Measurements from ENCODE around the gene MKI67. TPM values are rescaled to one million over a fixed set of nuclear protein-coding genes. Genes with fewer than 3 reads are reported as not detected.

The MKI67 gene
- total and polyA plus RNA-seq, 2 of the 13 experiments (the other 11 are each of a cell fraction or from before 2014, with no cell fraction given) = 6.7 to 22.9 TPM

DNA sequence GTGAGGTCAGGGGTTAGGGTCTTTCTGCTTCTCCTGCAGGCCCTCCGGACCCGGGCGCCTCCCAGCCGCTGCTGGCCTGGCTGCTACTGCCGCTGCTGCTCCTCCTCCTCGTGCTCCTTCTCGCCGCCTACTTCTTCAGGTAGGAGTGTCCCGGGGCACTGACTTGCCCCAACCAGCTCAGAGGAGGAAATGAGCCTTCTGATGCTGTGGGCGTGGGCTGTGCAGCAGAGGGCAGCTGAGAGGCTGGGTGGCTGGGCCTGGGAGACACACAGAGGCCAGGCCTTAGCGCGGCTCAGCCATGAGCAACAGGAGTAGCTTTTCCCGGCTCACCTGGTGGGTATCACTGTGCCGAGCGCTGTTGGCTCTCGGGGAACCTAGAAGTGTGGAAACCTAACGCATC lies 78.9 kb downstream of the MKI67 start:
- no peaks in the 10 kb centered on the region for H3K36me3 ChIP-seq (replicated peaks in 1 of 2; ENCODE audit: control insufficient read depth in 1 of 2, insufficient read depth in 2 of 2, low read length in 2 of 2)
- H3K4me1 ChIP-seq (ENCODE audit: insufficient read depth, low read length) = peaks cover 13% of the 10 kb centered on the region
- no peak overlapping the region for H3K9ac ChIP-seq (ENCODE audit: insufficient read depth, low read depth, low read length)
- FAIRE-seq (no peak), ATAC-seq (peak; percentile 65), DNase-seq (ENCODE audit: low spot score) (no peak)
- no TSS peak for BruUV-seq (replicated peaks)
- H3K4me2 ChIP-seq (ENCODE audit: low read depth, low read length) = no peak overlapping the region
- intact Hi-C loops (cut with micrococcal nuclease; ENCODE audit: unreplicated experiment) (no loop called here), in situ Hi-C loops (cut with HindIII; ENCODE audit: extremely low pct_ligation_motif_present, low pct_unique_long_range_greater_than_20kb) (no loop called here)
- H3K79me2 ChIP-seq (ENCODE audit: insufficient read depth, low read length) = no peaks in the 10 kb centered on the region
- TF ChIP-seq MEIS2 (CRISPR knock-in tag; IDR thresholded peaks at IDR 0.05) (no peak), SNAPC2 (CRISPR knock-in tag; IDR thresholded peaks at IDR 0.05) (no peak), KLF9 (CRISPR knock-in tag; IDR thresholded peaks at IDR 0.05; ENCODE audit: low read depth) (no peak)
- TF ChIP-seq, protein P1, sequence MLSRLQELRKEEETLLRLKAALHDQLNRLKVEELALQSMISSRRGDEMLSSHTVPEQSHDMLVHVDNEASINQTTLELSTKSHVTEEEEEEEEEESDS (CRISPR knock-in tag; IDR thresholded peaks at IDR 0.05; ENCODE audit: borderline replicate concordance) = no peak
- H3K27me3 ChIP-seq (ENCODE audit: control insufficient read depth in 1 of 2, insufficient read depth in 2 of 2, low read length in 2 of 2) = peaks cover 6 to 50% of the 10 kb centered on the region in 2 experiments; a peak in 4 of 5 replicates
- no peak overlapping the region for H2AFZ ChIP-seq (ENCODE audit: low read length)
- H3K27ac ChIP-seq (ENCODE audit: extremely low read length, insufficient read depth, low read length) = no peak overlapping the region
- H4K20me1 ChIP-seq (ENCODE audit: insufficient read depth, low read length) = no peaks in the 10 kb centered on the region
- 20% methylated on average over 5 of the region's 17 CpGs for WGBS (ENCODE audit: low lambda C conversion rate)
- no peaks in the 10 kb centered on the region for H3K9me3 ChIP-seq (ENCODE audit: low read length)
- H3K4me3 ChIP-seq (replicated peaks in 1 of 3; ENCODE audit: insufficient read depth in 1 of 3, low read depth in 2 of 3, low read length in 3 of 3) = no peak overlapping the region
- CTCF ChIA-PET (ENCODE audit: low intra/inter-chr PET ratio, low total read pairs) = no interaction called here
- POLR2A ChIA-PET = no interaction called here

GRCh38 chr10:128046953-128047290 lies 79.3 kb downstream of the MKI67 start:
- in situ Hi-C loops (cut with HindIII; ENCODE audit: extremely low pct_ligation_motif_present, low pct_unique_long_range_greater_than_20kb) = no loop called here
- Histone ChIP-seq H2AFZ (ENCODE audit: low read length) (no peak overlapping the region), H3K4me1 (ENCODE audit: insufficient read depth, low read length) (peaks cover 13% of the 10 kb centered on the region), H3K4me3 (replicated peaks in 1 of 3; ENCODE audit: insufficient read depth in 1 of 3, low read depth in 2 of 3, low read length in 3 of 3) (no peak overlapping the region), H3K27me3 (ENCODE audit: control insufficient read depth in 1 of 2, insufficient read depth in 2 of 2, low read length in 2 of 2) (peaks cover 6 to 52% of the 10 kb centered on the region in 2 experiments; a peak in 4 of 5 replicates), H3K79me2 (ENCODE audit: insufficient read depth, low read length) (no peaks in the 10 kb centered on the region), H3K9me3 (ENCODE audit: low read length) (no peaks in the 10 kb centered on the region), H3K4me2 (ENCODE audit: low read depth, low read length) (no peak overlapping the region), H3K27ac (ENCODE audit: extremely low read length, insufficient read depth, low read length) (no peak overlapping the region), H3K9ac (ENCODE audit: insufficient read depth, low read depth, low read length) (no peak overlapping the region), H4K20me1 (ENCODE audit: insufficient read depth, low read length) (no peaks in the 10 kb centered on the region), H3K36me3 (replicated peaks in 1 of 2; ENCODE audit: control insufficient read depth in 1 of 2, insufficient read depth in 2 of 2, low read length in 2 of 2) (no peaks in the 10 kb centered on the region)
- no peak; the same call in 2 of the 3 replicates for ATAC-seq
- FAIRE-seq = no peak
- intact Hi-C loops (cut with micrococcal nuclease; ENCODE audit: unreplicated experiment) = no loop called here
- 67% methylated on average over 6 of the region's 10 CpGs for WGBS (ENCODE audit: low lambda C conversion rate)
- no TSS peak for BruUV-seq (replicated peaks)
- DNase-seq (ENCODE audit: low spot score) = no peak
- ChIA-PET POLR2A (no interaction called here), CTCF (ENCODE audit: low intra/inter-chr PET ratio, low total read pairs) (no interaction called here)
- TF ChIP-seq ZNF605 (CRISPR knock-in tag; IDR thresholded peaks at IDR 0.05) = no peak
- TF ChIP-seq, protein P2, sequence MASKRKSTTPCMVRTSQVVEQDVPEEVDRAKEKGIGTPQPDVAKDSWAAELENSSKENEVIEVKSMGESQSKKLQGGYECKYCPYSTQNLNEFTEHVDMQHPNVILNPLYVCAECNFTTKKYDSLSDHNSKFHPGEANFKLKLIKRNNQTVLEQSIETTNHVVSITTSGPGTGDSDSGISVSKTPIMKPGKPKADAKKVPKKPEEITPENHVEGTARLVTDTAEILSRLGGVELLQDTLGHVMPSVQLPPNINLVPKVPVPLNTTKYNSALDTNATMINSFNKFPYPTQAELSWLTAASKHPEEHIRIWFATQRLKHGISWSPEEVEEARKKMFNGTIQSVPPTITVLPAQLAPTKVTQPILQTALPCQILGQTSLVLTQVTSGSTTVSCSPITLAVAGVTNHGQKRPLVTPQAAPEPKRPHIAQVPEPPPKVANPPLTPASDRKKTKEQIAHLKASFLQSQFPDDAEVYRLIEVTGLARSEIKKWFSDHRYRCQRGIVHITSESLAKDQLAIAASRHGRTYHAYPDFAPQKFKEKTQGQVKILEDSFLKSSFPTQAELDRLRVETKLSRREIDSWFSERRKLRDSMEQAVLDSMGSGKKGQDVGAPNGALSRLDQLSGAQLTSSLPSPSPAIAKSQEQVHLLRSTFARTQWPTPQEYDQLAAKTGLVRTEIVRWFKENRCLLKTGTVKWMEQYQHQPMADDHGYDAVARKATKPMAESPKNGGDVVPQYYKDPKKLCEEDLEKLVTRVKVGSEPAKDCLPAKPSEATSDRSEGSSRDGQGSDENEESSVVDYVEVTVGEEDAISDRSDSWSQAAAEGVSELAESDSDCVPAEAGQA (IDR thresholded peaks at IDR 0.05; ENCODE audit: low read depth) = no peak
- TF ChIP-seq, protein P2 (CRISPR knock-in tag; IDR thresholded peaks at IDR 0.05; ENCODE audit: borderline replicate concordance) = no peak
- no peak for TF ChIP-seq ZBTB26 (CRISPR knock-in tag; IDR thresholded peaks at IDR 0.05; ENCODE audit: borderline replicate concordance)
- TF ChIP-seq, protein P3, sequence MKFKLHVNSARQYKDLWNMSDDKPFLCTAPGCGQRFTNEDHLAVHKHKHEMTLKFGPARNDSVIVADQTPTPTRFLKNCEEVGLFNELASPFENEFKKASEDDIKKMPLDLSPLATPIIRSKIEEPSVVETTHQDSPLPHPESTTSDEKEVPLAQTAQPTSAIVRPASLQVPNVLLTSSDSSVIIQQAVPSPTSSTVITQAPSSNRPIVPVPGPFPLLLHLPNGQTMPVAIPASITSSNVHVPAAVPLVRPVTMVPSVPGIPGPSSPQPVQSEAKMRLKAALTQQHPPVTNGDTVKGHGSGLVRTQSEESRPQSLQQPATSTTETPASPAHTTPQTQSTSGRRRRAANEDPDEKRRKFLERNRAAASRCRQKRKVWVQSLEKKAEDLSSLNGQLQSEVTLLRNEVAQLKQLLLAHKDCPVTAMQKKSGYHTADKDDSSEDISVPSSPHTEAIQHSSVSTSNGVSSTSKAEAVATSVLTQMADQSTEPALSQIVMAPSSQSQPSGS (CRISPR knock-in tag; IDR thresholded peaks at IDR 0.05) = no peak
- TF ChIP-seq ZNF652 (CRISPR knock-in tag; IDR thresholded peaks at IDR 0.05; ENCODE audit: borderline replicate concordance, low read depth) = no peak
- no peak for TF ChIP-seq ZBTB7B (CRISPR knock-in tag; IDR thresholded peaks at IDR 0.05)
